Measurements from ENCODE around the gene PSMC5.

PSMC5 gene

GRCh38 chr17:63820963-63821561 is 6.2 kb upstream of the PSMC5 start:
- DNase-seq (ENCODE audit: low read depth in 2 of 2): no peak

GRCh38 chr17:63821804-63822203 is 5.4 kb upstream of the PSMC5 start:
- no peak for DNase-seq (ENCODE audit: low read depth in 2 of 2)

- DNase-seq (ENCODE audit: low read depth in 2 of 2): no peak
Observed at GRCh38 chr17:63822537-63822936, 4.7 kb upstream of the PSMC5 start.

GRCh38 chr17:63823659-63824331 is 3.4 kb upstream of the PSMC5 start:
- DNase-seq (ENCODE audit: low read depth in 2 of 2): no peak

GRCh38 chr17:63824362-63824761 is 2.9 kb upstream of the PSMC5 start:
- no peak for DNase-seq (ENCODE audit: low read depth in 2 of 2)

GRCh38 chr17:63826468-63827001 is 696 bp upstream of the PSMC5 start:
- no peak for DNase-seq (ENCODE audit: low read depth in 2 of 2)

GRCh38 chr17:63827801-63828221 is 580 bp downstream of the PSMC5 start:
- DNase-seq (ENCODE audit: low read depth in 2 of 2): no peak

GRCh38 chr17:63828936-63829335 is 1.7 kb downstream of the PSMC5 start:
- no peak for DNase-seq (ENCODE audit: low read depth in 2 of 2)

- DNase-seq (ENCODE audit: low read depth in 2 of 2): no peak
Observed at GRCh38 chr17:63830278-63830677, 3.0 kb downstream of the PSMC5 start.

- DNase-seq (ENCODE audit: low read depth in 2 of 2): no peak
Observed at GRCh38 chr17:63830904-63831491, 3.8 kb downstream of the PSMC5 start.

- DNase-seq (ENCODE audit: low read depth in 2 of 2): no peak
Observed at GRCh38 chr17:63831505-63831904, 4.3 kb downstream of the PSMC5 start.

GRCh38 chr17:63832014-63832413 is 4.8 kb downstream of the PSMC5 start:
- no peak for DNase-seq (ENCODE audit: low read depth in 2 of 2)

- no peak for DNase-seq (ENCODE audit: low read depth in 2 of 2)
Observed at GRCh38 chr17:63832455-63832854, 5.2 kb downstream of the PSMC5 start.

GRCh38 chr17:63833026-63833740 is 6.0 kb downstream of the PSMC5 start:
- DNase-seq (ENCODE audit: low read depth in 2 of 2): no peak

- no peak for DNase-seq (ENCODE audit: low read depth in 2 of 2)
Observed at GRCh38 chr17:63833741-63834373, 6.6 kb downstream of the PSMC5 start.

GRCh38 chr17:63834431-63835166 is 7.4 kb downstream of the PSMC5 start:
- peak in 1 of 2 donors; percentile 45 for DNase-seq (ENCODE audit: low read depth in 2 of 2)

- DNase-seq (ENCODE audit: low read depth in 2 of 2): no peak
Observed at GRCh38 chr17:63835167-63835720, 8.0 kb downstream of the PSMC5 start.

- no peak for DNase-seq (ENCODE audit: low read depth in 2 of 2)
Observed at GRCh38 chr17:63836811-63837210, 9.6 kb downstream of the PSMC5 start.

- DNase-seq (ENCODE audit: low read depth in 2 of 2): no peak
Observed at GRCh38 chr17:63837480-63837879, 10.2 kb downstream of the PSMC5 start.

- no peak for DNase-seq (ENCODE audit: low read depth in 2 of 2)
Observed at GRCh38 chr17:63837962-63838600, 10.8 kb downstream of the PSMC5 start.
